BE2C (cell line): Measurements from ENCODE around the gene ARID3A.
"Not testable (repeated sequence)": the region's sequence is repeated elsewhere in the genome, so short reads cannot be mapped to it uniquely, and the experiment has no call there.

Source experiments
- DNase-seq: peaks from one replicate; pipeline ENCODE4 v3.0.0-alpha.2; 2020
- H3K27me3 ChIP-seq: fragments of 250-450 bp; sonication (Bioruptor Pico); 2 replicates; pipeline ENCODE4 v1.5.1; 2020; ENCODE audit warnings: mild to moderate bottlenecking
- H3K36me3 ChIP-seq: fragments of 250-450 bp; sonication (Bioruptor Pico); 2 replicates; pipeline ENCODE4 v1.5.1; 2020; ENCODE audit warnings: mild to moderate bottlenecking
- H3K4me1 ChIP-seq: fragments of 250-450 bp; sonication (Bioruptor Pico); 2 replicates; pipeline ENCODE4 v1.5.1; 2020
- H3K4me3 ChIP-seq: 2 replicates; pipeline ENCODE4 v1.5.1; 2011; ENCODE audit warnings: low read depth, low read length
- H3K9me3 ChIP-seq: fragments of 250-450 bp; sonication (Bioruptor Pico); 2 replicates; pipeline ENCODE4 v1.5.1; 2020
- TF ChIP-seq, protein P1 (sequence below): IDR thresholded peaks from 2 replicates; pipeline ENCODE4 v1.5.1; 2012; ENCODE audit warnings: mild to moderate bottlenecking, low read depth, low read length

ARID3A gene

DNA sequence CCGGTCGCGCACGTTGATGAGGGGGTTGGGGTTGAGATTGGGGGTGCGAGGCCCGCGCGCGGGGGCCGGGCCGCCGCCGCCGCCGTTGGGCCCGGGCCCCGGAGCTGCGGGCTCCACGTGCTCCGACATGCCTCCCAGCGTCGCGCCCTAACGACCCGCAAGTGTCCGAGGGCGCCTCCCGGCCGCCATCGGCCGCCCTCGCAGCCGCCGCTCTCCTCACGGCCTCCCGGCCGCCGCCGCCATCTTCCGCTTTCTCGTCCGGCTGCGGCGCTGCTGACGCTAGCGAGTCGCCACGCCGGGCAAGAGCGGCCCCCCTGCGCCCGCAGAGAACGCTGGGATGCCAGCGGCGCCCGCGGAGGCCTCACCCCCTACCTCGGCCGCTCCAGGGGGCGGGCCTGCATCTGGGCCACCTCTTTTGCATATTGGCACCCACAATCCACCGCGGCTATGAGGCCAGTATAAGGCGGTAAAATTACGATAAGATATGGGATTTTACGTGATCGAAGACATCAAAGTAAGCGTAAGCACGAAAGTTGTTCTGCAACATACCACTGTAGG is 95.1 kb downstream of the ARID3A start, which contains the start of gene TMEM259:
Gene TMEM259 (minus strand): TSS at position 256 of the 558 bp plus-strand sequence. CDS start 127 bp downstream, at position 129.
- peak within 1 kb of the TSS; percentile 87 for H3K4me3 ChIP-seq
- no peaks in the 10 kb centered on the region for H3K9me3 ChIP-seq
- TF ChIP-seq, protein P1, sequence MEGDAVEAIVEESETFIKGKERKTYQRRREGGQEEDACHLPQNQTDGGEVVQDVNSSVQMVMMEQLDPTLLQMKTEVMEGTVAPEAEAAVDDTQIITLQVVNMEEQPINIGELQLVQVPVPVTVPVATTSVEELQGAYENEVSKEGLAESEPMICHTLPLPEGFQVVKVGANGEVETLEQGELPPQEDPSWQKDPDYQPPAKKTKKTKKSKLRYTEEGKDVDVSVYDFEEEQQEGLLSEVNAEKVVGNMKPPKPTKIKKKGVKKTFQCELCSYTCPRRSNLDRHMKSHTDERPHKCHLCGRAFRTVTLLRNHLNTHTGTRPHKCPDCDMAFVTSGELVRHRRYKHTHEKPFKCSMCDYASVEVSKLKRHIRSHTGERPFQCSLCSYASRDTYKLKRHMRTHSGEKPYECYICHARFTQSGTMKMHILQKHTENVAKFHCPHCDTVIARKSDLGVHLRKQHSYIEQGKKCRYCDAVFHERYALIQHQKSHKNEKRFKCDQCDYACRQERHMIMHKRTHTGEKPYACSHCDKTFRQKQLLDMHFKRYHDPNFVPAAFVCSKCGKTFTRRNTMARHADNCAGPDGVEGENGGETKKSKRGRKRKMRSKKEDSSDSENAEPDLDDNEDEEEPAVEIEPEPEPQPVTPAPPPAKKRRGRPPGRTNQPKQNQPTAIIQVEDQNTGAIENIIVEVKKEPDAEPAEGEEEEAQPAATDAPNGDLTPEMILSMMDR: no peak
- H3K27me3 ChIP-seq: no peaks in the 10 kb centered on the region
- H3K36me3 ChIP-seq: peaks cover 8% of the 10 kb centered on the region
- peaks cover 7% of the 10 kb centered on the region for H3K4me1 ChIP-seq
- peak; percentile 99 for DNase-seq

DNA sequence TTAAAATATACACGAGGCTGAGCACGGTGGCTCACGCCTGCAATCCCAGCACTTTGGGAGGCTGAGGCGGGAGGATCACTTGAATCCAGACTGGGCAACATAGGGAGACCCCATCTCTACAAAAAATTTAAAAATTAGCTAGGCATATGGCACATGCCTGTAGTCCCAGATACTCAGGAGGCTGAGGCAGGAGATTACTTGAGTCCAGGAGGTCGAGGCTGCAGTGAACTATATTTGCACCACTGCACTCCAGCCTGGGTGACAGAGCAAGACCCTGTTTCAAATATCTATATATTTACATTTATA is 98.0 kb downstream of the ARID3A start:
- H3K9me3 ChIP-seq, H3K27me3 ChIP-seq, H3K4me1 ChIP-seq: not testable (repeated sequence)

DNA sequence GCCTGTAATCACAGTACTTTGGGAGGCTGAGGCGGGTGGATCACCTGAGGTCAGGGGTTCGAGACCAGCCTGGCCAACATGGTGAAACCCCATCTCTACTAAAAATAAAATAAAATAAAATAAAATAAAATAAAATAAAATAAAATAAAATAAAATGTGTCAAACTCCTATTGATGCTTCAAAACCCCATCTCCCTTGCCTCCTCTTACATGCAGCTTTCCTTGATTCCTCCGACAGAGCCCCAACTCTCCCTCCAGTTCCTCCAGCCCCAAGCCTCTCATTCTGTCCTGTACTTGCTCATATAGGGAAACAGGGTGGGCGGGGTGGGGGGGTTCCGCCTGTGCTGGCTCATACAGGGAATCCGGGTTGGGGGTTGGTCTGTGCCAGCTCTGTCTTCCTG is 99.2 kb downstream of the ARID3A start:
- H3K36me3 ChIP-seq, H3K4me1 ChIP-seq, H3K9me3 ChIP-seq, H3K27me3 ChIP-seq, DNase-seq, H3K4me3 ChIP-seq: not testable (repeated sequence)

More for the DNA sequence above, 98.0 kb downstream of the ARID3A start:
- not testable (repeated sequence) for DNase-seq, H3K36me3 ChIP-seq, H3K4me3 ChIP-seq
